Measurements from ENCODE around the gene GTPBP8.

DNA sequence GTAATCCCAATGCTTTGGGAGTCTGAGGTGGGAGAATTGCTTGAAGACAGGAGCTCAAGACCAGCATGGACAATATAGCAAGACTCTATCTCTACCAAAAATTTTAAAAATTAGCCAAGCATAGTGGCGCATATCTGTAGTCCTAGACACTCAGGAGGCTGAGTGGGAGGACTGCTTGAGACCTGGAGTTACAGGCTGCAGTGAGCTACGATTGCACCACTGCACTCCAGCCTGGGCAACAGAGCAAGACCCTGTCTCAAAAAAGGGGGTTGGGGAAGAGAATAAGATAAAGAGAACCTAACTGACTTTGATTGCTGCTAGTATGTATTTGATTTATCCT lies 16.6 kb upstream of the GTPBP8 start:
- TF ChIP-seq, protein P1, sequence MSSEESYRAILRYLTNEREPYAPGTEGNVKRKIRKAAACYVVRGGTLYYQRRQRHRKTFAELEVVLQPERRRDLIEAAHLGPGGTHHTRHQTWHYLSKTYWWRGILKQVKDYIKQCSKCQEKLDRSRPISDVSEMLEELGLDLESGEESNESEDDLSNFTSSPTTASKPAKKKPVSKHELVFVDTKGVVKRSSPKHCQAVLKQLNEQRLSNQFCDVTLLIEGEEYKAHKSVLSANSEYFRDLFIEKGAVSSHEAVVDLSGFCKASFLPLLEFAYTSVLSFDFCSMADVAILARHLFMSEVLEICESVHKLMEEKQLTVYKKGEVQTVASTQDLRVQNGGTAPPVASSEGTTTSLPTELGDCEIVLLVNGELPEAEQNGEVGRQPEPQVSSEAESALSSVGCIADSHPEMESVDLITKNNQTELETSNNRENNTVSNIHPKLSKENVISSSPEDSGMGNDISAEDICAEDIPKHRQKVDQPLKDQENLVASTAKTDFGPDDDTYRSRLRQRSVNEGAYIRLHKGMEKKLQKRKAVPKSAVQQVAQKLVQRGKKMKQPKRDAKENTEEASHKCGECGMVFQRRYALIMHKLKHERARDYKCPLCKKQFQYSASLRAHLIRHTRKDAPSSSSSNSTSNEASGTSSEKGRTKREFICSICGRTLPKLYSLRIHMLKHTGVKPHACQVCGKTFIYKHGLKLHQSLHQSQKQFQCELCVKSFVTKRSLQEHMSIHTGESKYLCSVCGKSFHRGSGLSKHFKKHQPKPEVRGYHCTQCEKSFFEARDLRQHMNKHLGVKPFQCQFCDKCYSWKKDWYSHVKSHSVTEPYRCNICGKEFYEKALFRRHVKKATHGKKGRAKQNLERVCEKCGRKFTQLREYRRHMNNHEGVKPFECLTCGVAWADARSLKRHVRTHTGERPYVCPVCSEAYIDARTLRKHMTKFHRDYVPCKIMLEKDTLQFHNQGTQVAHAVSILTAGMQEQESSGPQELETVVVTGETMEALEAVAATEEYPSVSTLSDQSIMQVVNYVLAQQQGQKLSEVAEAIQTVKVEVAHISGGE (CRISPR knock-in tag; IDR thresholded peaks at IDR 0.05) = no peak
- TF ChIP-seq CBX5 (IDR thresholded peaks at IDR 0.05; ENCODE audit: low read depth) (no peak), SKIL (IDR thresholded peaks at IDR 0.05; ENCODE audit: low read depth, poor library complexity, severe bottlenecking) (no peak), EZH2 (IDR thresholded peaks at IDR 0.05; ENCODE audit: borderline replicate concordance, control insufficient read depth, low read depth, low read length) (no peak), JUND (IDR thresholded peaks at IDR 0.05; ENCODE audit: low read depth, low read length) (no peak)
- TF ChIP-seq, protein P2, sequence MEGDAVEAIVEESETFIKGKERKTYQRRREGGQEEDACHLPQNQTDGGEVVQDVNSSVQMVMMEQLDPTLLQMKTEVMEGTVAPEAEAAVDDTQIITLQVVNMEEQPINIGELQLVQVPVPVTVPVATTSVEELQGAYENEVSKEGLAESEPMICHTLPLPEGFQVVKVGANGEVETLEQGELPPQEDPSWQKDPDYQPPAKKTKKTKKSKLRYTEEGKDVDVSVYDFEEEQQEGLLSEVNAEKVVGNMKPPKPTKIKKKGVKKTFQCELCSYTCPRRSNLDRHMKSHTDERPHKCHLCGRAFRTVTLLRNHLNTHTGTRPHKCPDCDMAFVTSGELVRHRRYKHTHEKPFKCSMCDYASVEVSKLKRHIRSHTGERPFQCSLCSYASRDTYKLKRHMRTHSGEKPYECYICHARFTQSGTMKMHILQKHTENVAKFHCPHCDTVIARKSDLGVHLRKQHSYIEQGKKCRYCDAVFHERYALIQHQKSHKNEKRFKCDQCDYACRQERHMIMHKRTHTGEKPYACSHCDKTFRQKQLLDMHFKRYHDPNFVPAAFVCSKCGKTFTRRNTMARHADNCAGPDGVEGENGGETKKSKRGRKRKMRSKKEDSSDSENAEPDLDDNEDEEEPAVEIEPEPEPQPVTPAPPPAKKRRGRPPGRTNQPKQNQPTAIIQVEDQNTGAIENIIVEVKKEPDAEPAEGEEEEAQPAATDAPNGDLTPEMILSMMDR (IDR thresholded peaks at IDR 0.05 in 2 of 3, conservative IDR thresholded peaks at IDR 0.05 in 1 of 3; ENCODE audit: control insufficient read depth in 2 of 3, extremely low read depth in 1 of 3, insufficient read depth in 1 of 3, low read depth in 3 of 3, low read length in 3 of 3) = no peak

Measured in GM12878 (cell line).